Measurements from ENCODE around the gene CCDC172.
"Not testable (repeated sequence)": the region's sequence is repeated elsewhere in the genome, so short reads cannot be mapped to it uniquely, and the experiment has no call there.

The CCDC172 gene

GRCh38 chr10:116336866-116337265, 12.6 kb downstream of the CCDC172 start:
- no peak for DNase-seq

- no peak for DNase-seq
Measured at GRCh38 chr10:116352125-116352524, 27.9 kb downstream of the CCDC172 start.

GRCh38 chr10:116353817-116354216, 29.6 kb downstream of the CCDC172 start:
- DNase-seq: no peak

- no peak for DNase-seq
Measured at GRCh38 chr10:116355341-116355740, 31.1 kb downstream of the CCDC172 start.

- no peak for DNase-seq
Measured at GRCh38 chr10:116356833-116357232, 32.6 kb downstream of the CCDC172 start.

GRCh38 chr10:116364868-116365267, 40.6 kb downstream of the CCDC172 start:
- DNase-seq: no peak

- no peak for DNase-seq
Measured at GRCh38 chr10:116371737-116372136, 47.5 kb downstream of the CCDC172 start.

GRCh38 chr10:116382290-116382689, 58.0 kb downstream of the CCDC172 start:
- DNase-seq: no peak

GRCh38 chr10:116385311-116385710, 61.1 kb downstream of the CCDC172 start:
- DNase-seq: no peak

GRCh38 chr10:116385994-116386809, 62.0 kb downstream of the CCDC172 start:
- DNase-seq: no peak

- DNase-seq: not testable (repeated sequence)
Measured at GRCh38 chr10:116393246-116393831, 69.1 kb downstream of the CCDC172 start.

GRCh38 chr10:116395223-116395985, 71.2 kb downstream of the CCDC172 start:
- DNase-seq: no peak

GRCh38 chr10:116398224-116398623, 74.0 kb downstream of the CCDC172 start:
- no peak for DNase-seq

GRCh38 chr10:116402858-116403257, 78.6 kb downstream of the CCDC172 start:
- DNase-seq: no peak

GRCh38 chr10:116403740-116404250, 79.5 kb downstream of the CCDC172 start:
- DNase-seq: no peak

GRCh38 chr10:116408719-116409118, 84.5 kb downstream of the CCDC172 start:
- no peak for DNase-seq

- DNase-seq: no peak
Measured at GRCh38 chr10:116410351-116410750, 86.1 kb downstream of the CCDC172 start.

- no peak for DNase-seq
Measured at GRCh38 chr10:116417821-116418220, 93.6 kb downstream of the CCDC172 start.

GRCh38 chr10:116418389-116418788, 94.1 kb downstream of the CCDC172 start:
- no peak for DNase-seq

- no peak for DNase-seq
Measured at GRCh38 chr10:116421815-116422214, 97.6 kb downstream of the CCDC172 start.

- DNase-seq: no peak
Measured at GRCh38 chr10:116427671-116428070, 103.4 kb downstream of the CCDC172 start, which contains the start of gene PNLIPRP3. Gene PNLIPRP3 (plus strand): TSS chr10:116427847. CDS start chr10:116428013, 166 bp downstream.

- DNase-seq: no peak
Measured at GRCh38 chr10:116429288-116429977, 105.2 kb downstream of the CCDC172 start.
